ENCODE data around the gene CXCL13. TPM values are rescaled to one million over a fixed set of nuclear protein-coding genes. Genes with fewer than 3 reads are reported as not detected.

Gene CXCL13
- total and polyA plus RNA-seq, 2 experiments from 2014 or later: not detected

DNA sequence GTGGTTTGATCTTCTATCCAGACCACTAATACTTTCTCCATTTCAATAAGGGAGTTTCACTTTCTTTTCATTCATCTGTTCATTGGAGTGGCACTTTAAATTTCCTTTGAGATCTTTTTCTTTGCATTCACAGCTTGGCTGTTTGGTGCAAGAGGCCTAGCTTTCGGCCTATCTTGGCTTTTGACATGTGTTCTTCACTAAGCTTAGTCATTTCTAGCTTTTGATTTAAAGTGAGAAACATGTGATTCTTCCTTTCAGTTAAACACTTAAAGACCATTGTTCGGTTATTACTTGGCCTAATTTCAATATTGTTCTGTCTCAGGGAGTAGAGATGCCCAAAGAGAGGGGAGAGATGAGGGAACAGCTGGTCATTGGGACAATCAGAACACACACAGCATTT lies 24.3 kb downstream of the CXCL13 start:
- in situ Hi-C loops (cut with MboI): no loop called here
- TF ChIP-seq EZH2phosphoT487 (IDR thresholded peaks at IDR 0.05; ENCODE audit: insufficient read depth, low read depth) (no peak), EZH2 (IDR thresholded peaks at IDR 0.05; ENCODE audit: insufficient read depth, poor library complexity, severe bottlenecking) (no peak)
- DNase-seq: no peak
- no peak overlapping the region for H2AFZ ChIP-seq
- H3K9me3 ChIP-seq (ENCODE audit: low read depth): no peaks in the 10 kb centered on the region
- H3K79me2 ChIP-seq (ENCODE audit: insufficient read depth): no peaks in the 10 kb centered on the region
- H3F3A ChIP-seq (ENCODE audit: insufficient read depth): no peaks in the 10 kb centered on the region
- no peak overlapping the region for H3K4me3 ChIP-seq
- H4K20me1 ChIP-seq (ENCODE audit: insufficient read depth): no peaks in the 10 kb centered on the region
- H3K27me3 ChIP-seq (replicated peaks; ENCODE audit: insufficient read depth): peaks cover 30% of the 10 kb centered on the region
- no peak overlapping the region for H3K27ac ChIP-seq
- H3K9me2 ChIP-seq (ENCODE audit: insufficient read depth): no peaks in the 10 kb centered on the region
- H3K4me2 ChIP-seq (ENCODE audit: unreplicated experiment): no peak overlapping the region
- no peak overlapping the region for H3K9ac ChIP-seq
- H3K36me3 ChIP-seq (ENCODE audit: low read depth): no peaks in the 10 kb centered on the region
- 5 to 6% methylated on average over 2 of the region's 2 CpGs for WGBS, 2 experiments (ENCODE audit: low coverage in 1 of 2, low lambda C conversion rate in 2 of 2, missing lambda C conversion rate in 2 of 2)
- no peaks in the 10 kb centered on the region for H3K4me1 ChIP-seq (ENCODE audit: insufficient read depth)

- no peak for DNase-seq
- Histone ChIP-seq H3F3A (ENCODE audit: insufficient read depth) (no peaks in the 10 kb centered on the region), H3K4me3 (no peak overlapping the region), H3K9ac (no peak overlapping the region), H3K9me3 (ENCODE audit: low read depth) (no peaks in the 10 kb centered on the region), H3K27ac (no peak overlapping the region), H3K36me3 (ENCODE audit: low read depth) (no peaks in the 10 kb centered on the region), H3K9me2 (ENCODE audit: insufficient read depth) (no peaks in the 10 kb centered on the region), H3K27me3 (replicated peaks; ENCODE audit: insufficient read depth) (peaks cover 23% of the 10 kb centered on the region), H3K4me2 (ENCODE audit: unreplicated experiment) (no peak overlapping the region), H2AFZ (no peak overlapping the region), H4K20me1 (ENCODE audit: insufficient read depth) (no peaks in the 10 kb centered on the region), H3K4me1 (ENCODE audit: insufficient read depth) (no peaks in the 10 kb centered on the region), H3K79me2 (ENCODE audit: insufficient read depth) (no peaks in the 10 kb centered on the region)
- TF ChIP-seq EZH2phosphoT487 (IDR thresholded peaks at IDR 0.05; ENCODE audit: insufficient read depth, low read depth) (no peak), EZH2 (IDR thresholded peaks at IDR 0.05; ENCODE audit: insufficient read depth, poor library complexity, severe bottlenecking) (no peak)
- in situ Hi-C loops (cut with MboI): no loop called here
- 50 to 77% methylated on average over 1 of the region's 1 CpG for WGBS, 2 experiments (ENCODE audit: low coverage in 1 of 2, low lambda C conversion rate in 2 of 2, missing lambda C conversion rate in 2 of 2)
These were observed 25.7 kb downstream of the CXCL13 start for GRCh38 chr4:77631276-77631675.

DNA sequence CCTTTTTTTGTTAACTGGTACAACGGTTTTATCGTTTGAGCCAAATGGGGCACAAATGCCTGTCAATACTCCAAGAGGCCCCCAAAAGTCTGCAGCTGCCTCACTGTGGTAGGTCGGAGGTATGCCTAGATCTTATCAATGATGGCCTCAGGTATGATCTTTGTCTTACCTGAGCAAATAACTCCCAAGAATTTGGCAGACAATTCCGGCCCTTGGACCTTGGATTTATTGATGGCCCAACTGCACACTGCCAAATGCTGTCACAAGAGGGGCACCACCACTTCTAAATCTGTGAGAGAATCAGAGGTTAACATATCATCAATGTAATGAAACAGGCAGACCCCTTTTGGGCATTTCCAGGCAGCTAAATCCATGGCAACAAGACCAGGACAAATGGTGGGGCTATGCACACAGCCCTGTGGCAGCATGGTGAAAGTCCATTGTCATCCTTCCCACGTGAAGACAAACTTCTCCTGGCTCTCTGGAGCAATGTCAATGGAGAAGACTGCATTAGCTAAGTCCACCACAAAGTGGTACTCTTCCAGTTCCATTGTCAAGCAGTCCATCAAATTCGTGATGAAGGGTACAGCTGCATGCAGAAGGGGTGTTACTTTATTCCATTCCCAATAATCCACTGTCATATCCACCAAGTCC lies 28.6 kb downstream of the CXCL13 start:
- no peak for TF ChIP-seq EZH2phosphoT487 (IDR thresholded peaks at IDR 0.05; ENCODE audit: insufficient read depth, low read depth)
- no peak for TF ChIP-seq EZH2 (IDR thresholded peaks at IDR 0.05; ENCODE audit: insufficient read depth, poor library complexity, severe bottlenecking)
- peaks cover 7% of the 10 kb centered on the region for H3K4me1 ChIP-seq (ENCODE audit: insufficient read depth)
- H3K4me3 ChIP-seq: no peak overlapping the region
- no peaks in the 10 kb centered on the region for H3K79me2 ChIP-seq (ENCODE audit: insufficient read depth)
- H3K9me2 ChIP-seq (ENCODE audit: insufficient read depth): no peaks in the 10 kb centered on the region
- H3K9ac ChIP-seq: no peak overlapping the region
- in situ Hi-C loops (cut with MboI): no loop called here
- H3K27ac ChIP-seq: no peak overlapping the region
- 44 to 51% methylated on average over 6 of the region's 6 CpGs for WGBS, 2 experiments (ENCODE audit: low coverage in 1 of 2, low lambda C conversion rate in 2 of 2, missing lambda C conversion rate in 2 of 2)
- H4K20me1 ChIP-seq (ENCODE audit: insufficient read depth): no peaks in the 10 kb centered on the region
- no peaks in the 10 kb centered on the region for H3K36me3 ChIP-seq (ENCODE audit: low read depth)
- H3F3A ChIP-seq (ENCODE audit: insufficient read depth): no peaks in the 10 kb centered on the region
- H3K4me2 ChIP-seq (ENCODE audit: unreplicated experiment): no peak overlapping the region
- H2AFZ ChIP-seq: no peak overlapping the region
- DNase-seq: no peak
- no peaks in the 10 kb centered on the region for H3K9me3 ChIP-seq (ENCODE audit: low read depth)
- peaks cover 4% of the 10 kb centered on the region; the same call in 1 of the 2 replicates for H3K27me3 ChIP-seq (replicated peaks; ENCODE audit: insufficient read depth)

- 47 to 52% methylated on average over 7 of the region's 7 CpGs for WGBS, 2 experiments (ENCODE audit: low coverage in 1 of 2, low lambda C conversion rate in 2 of 2, missing lambda C conversion rate in 2 of 2)
- no peak overlapping the region for H3K4me2 ChIP-seq (ENCODE audit: unreplicated experiment)
- no peaks in the 10 kb centered on the region for H3F3A ChIP-seq (ENCODE audit: insufficient read depth)
- no peaks in the 10 kb centered on the region; the same call in 1 of the 2 replicates for H3K27me3 ChIP-seq (replicated peaks; ENCODE audit: insufficient read depth)
- no peak overlapping the region for H2AFZ ChIP-seq
- H3K79me2 ChIP-seq (ENCODE audit: insufficient read depth): no peaks in the 10 kb centered on the region
- DNase-seq: no peak
- no peaks in the 10 kb centered on the region for H3K9me2 ChIP-seq (ENCODE audit: insufficient read depth)
- H3K9me3 ChIP-seq (ENCODE audit: low read depth): no peaks in the 10 kb centered on the region
- H4K20me1 ChIP-seq (ENCODE audit: insufficient read depth): no peaks in the 10 kb centered on the region
- H3K27ac ChIP-seq: no peak overlapping the region
- TF ChIP-seq EZH2 (IDR thresholded peaks at IDR 0.05; ENCODE audit: insufficient read depth, poor library complexity, severe bottlenecking) (no peak), EZH2phosphoT487 (IDR thresholded peaks at IDR 0.05; ENCODE audit: insufficient read depth, low read depth) (no peak)
- no peak overlapping the region for H3K4me3 ChIP-seq
- in situ Hi-C loops (cut with MboI): no loop called here
- no peak overlapping the region for H3K9ac ChIP-seq
- peaks cover 7% of the 10 kb centered on the region for H3K4me1 ChIP-seq (ENCODE audit: insufficient read depth)
- H3K36me3 ChIP-seq (ENCODE audit: low read depth): no peaks in the 10 kb centered on the region
These were observed 29.6 kb downstream of the CXCL13 start for GRCh38 chr4:77635246-77635645.
